ENCODE measurements around the gene TMEM8B. TPM values are rescaled to one million over a fixed set of nuclear protein-coding genes. Genes with fewer than 3 reads are reported as not detected.

The TMEM8B gene
- polyA plus RNA-seq, 1 experiment = 5.6 TPM

DNA sequence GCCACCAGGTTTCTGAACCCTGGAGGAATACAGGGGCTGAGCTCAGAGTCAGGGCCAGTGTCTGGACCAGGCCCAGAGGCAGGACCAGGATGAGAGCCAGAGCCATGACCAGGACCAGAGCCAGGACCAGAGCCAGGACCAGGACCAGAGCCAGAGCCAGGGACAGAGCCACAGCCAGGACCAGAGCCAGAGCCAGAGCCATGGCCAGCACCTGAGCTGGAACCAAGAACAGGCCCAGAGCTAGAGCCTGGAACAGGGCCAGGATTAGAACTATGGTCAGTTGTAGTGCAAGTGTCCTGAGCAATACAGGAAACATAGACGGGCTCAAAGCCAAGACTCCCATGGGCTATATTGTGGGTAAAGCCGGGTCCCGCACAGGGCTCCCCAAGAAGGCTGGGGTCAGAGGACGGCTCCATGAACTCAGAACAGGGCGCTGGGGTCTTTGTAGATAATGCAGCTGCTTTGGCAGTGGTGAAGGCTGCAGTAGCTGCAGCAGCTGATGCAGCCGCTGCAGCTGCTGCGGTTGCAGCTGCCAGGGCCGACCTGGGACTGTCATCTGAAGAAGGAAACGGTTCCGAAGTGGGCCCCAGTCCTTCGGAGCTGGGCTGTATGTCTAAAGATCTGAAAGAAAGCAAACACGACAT, 17.5 kb upstream of the TMEM8B start:
- peak overlapping the region; percentile 48 for H3K4me3 ChIP-seq (ENCODE audit: low read depth, low read length)
- CTCF ChIA-PET = interaction anchor here (0.8 to 5.0 kb wide), 6 partner anchors 16 to 99 kb away, joined by 3 to 46 read pairs (median 12); partner anchors contain the start of genes FAM221B and NPR2
- DNase-seq (ENCODE audit: low read depth) = no peak
- no peak for TF ChIP-seq CTCF (IDR thresholded peaks at IDR 0.05; ENCODE audit: insufficient read depth, low read depth, low read length)
- POLR2A ChIA-PET = interaction anchor here (0.6 kb wide), 1 partner anchor 17 kb away, joined by 3 read pairs; no protein-coding TSS in a partner anchor
- peaks cover 11% of the 10 kb centered on the region for H3K36me3 ChIP-seq (ENCODE audit: control insufficient read depth, insufficient read depth, low read length)
- H3K27me3 ChIP-seq (ENCODE audit: control insufficient read depth, insufficient read depth, low read length) = no peaks in the 10 kb centered on the region

DNA sequence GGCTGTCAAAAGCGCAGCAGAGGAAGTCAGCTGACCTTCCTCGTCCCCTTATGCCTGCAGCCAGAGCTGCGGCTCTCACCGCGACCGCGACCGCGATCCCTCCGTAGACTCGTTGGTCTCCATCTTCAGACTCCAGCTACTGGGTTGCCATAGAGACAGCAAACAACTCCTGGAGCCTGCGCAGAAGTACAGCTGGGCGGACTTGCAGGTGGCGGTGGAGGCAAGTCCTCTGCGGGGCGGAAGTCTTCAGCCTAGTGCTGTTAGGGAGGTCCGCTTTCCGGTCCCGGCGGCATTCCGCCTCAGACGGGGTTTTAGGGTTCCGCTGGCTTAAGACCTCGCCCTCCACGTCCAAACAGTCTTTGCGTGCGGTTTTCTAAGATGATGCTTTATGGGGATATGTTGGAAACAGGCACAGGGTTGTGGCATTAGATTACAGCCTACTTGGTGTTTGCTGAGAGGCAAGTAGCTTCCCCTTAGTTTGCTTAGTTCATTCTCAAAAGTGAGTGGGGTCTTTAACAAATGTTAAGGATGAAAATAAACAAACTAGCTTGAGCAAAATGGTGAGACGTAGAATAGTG, 16.9 kb upstream of the TMEM8B start, which contains the start of gene SPAG8:
Gene SPAG8 (minus strand): TSS at position 238 of the 578 bp plus-strand sequence. CDS start 115 bp downstream, at position 123.
- peak; percentile 83 for DNase-seq (ENCODE audit: low read depth)
- CTCF ChIA-PET = interaction anchor here (0.6 to 5.0 kb wide), 10 partner anchors 13 to 184 kb away, joined by 3 to 46 read pairs (median 4); partner anchors contain the start of genes FAM221B and NPR2
- no peak for TF ChIP-seq CTCF (IDR thresholded peaks at IDR 0.05; ENCODE audit: insufficient read depth, low read depth, low read length)
- H3K27me3 ChIP-seq (ENCODE audit: control insufficient read depth, insufficient read depth, low read length) = no peaks in the 10 kb centered on the region
- POLR2A ChIA-PET = interaction anchor here (0.6 kb wide), 1 partner anchor 18 kb away, joined by 3 read pairs; no protein-coding TSS in a partner anchor
- H3K36me3 ChIP-seq (ENCODE audit: control insufficient read depth, insufficient read depth, low read length) = peaks cover 9% of the 10 kb centered on the region
- peak within 1 kb of the TSS; percentile 48 for H3K4me3 ChIP-seq (ENCODE audit: low read depth, low read length)

DNA sequence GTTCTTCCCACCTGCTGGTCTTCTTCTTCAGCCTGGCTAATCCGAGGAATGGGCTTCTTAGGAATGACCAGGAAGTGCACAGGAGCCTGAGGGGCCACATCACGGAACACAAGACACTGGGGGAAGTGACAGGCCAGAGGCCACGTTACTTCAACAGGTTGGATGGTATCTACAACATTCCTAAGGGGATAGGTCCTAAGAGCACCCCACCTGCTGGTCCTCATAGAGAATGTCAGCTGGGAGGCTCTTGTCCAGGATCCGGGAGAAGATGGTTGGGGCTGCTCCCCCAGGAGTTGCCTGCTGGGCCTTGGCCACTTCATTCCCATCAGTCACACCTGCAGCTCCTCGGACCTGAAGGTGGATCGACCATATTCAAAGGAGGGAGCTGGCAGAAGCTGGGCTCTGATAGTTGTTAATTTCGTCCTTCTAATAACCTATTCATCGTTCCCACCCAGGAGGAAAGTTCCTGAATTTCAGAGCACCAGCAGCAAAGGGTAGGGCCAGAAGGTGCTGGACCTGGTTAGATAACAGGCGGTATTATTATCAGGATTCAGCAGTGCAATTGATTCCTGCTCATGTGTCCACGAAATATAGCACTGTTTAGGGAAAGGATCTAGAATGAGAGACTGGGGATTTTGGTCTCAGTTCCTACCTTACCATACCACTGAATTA, 15.5 kb upstream of the TMEM8B start:
- Histone ChIP-seq H3K36me3 (ENCODE audit: control insufficient read depth, insufficient read depth, low read length) (peaks cover 2% of the 10 kb centered on the region), H3K27me3 (ENCODE audit: control insufficient read depth, insufficient read depth, low read length) (peaks cover 2% of the 10 kb centered on the region; the same call in 1 of the 2 replicates), H3K4me3 (ENCODE audit: low read depth, low read length) (no peak overlapping the region)
- no peak for DNase-seq (ENCODE audit: low read depth)
- peak; percentile 37 for TF ChIP-seq CTCF (IDR thresholded peaks at IDR 0.05; ENCODE audit: insufficient read depth, low read depth, low read length)
- ChIA-PET POLR2A (interaction anchor here (1.0 kb wide), 1 partner anchor 69 kb away, joined by 3 read pairs; no protein-coding TSS in a partner anchor), CTCF (interaction anchor here (0.6 to 5.0 kb wide), 13 partner anchors 14 to 170 kb away, joined by 3 to 46 read pairs (median 5); partner anchors contain the start of genes CCDC107, FAM221B, NPR2 and RMRP)

DNA sequence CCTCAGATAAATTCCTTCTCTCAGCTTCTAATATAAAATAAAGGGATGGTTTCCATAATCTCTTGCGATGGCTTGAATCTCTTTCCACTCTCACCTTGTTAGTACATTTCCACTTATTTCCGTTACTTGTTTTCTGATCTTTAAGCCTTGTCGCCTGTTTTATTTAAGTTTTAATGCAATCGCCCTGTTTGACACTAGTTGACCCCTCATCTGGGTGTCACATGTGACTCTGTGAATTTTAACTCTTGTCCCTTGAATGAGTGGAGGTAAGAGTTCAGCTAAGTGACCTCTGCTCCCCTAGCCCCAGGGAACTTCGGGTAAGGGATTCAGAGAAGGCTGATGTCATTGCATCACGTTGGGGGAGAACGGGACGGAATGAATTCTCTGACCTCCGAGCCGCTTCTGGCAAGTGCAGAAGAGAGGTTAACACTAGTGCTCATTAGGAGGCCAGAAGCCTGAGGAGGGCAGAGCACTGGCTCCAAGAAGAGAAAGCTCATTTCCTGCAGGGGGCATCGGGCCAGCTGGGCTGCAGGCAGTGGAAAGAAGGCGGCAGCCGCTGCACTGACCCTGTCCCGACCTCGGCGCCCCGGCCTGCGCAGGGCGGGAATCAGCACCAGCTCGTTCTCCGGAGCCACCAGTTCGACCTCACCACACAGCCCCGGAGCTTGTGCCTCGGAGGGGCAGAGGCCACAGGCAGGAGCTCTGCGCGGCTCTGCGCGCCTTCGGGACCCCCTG, 14.8 kb upstream of the TMEM8B start:
- ChIA-PET CTCF (interaction anchor here (0.6 to 5.0 kb wide), 11 partner anchors 13 to 169 kb away, joined by 3 to 46 read pairs (median 7); partner anchors contain the start of genes CCDC107, FAM221B, NPR2 and RMRP), POLR2A (interaction anchor here (0.6 to 1.0 kb wide), 2 partner anchors 68 to 278 kb away, joined by 3 to 5 read pairs; no protein-coding TSS in a partner anchor)
- no peak for DNase-seq (ENCODE audit: low read depth)
- Histone ChIP-seq H3K4me3 (ENCODE audit: low read depth, low read length) (peak overlapping the region; percentile 59), H3K36me3 (ENCODE audit: control insufficient read depth, insufficient read depth, low read length) (no peaks in the 10 kb centered on the region; the same call in 1 of the 2 replicates), H3K27me3 (ENCODE audit: control insufficient read depth, insufficient read depth, low read length) (peaks cover 2% of the 10 kb centered on the region; the same call in 1 of the 2 replicates)
- TF ChIP-seq CTCF (IDR thresholded peaks at IDR 0.05; ENCODE audit: insufficient read depth, low read depth, low read length) = peak; percentile 58

Data from BJ (cell line).